Breast epithelium (tissue), 3 donors: ENCODE results near the gene PRKAR1B.

Experiments
- CTCF ChIP-seq, 3 donors: fragments of 450-650 bp; IDR thresholded peaks; one replicate each; pipeline ENCODE4 v1.5.1; 2016 to 2017; ENCODE audit warnings: antibody characterized with exemption in 3 of 3, mild to moderate bottlenecking in 3 of 3, moderate library complexity in 3 of 3
- POLR2A ChIP-seq: fragments of 450-650 bp; IDR thresholded peaks from one replicate; pipeline ENCODE4 v1.6.1; 2016; ENCODE audit warnings: antibody characterized with exemption, mild to moderate bottlenecking, moderate library complexity
- POLR2AphosphoS5 ChIP-seq, 3 donors: sonication (generic); formaldehyde crosslinking; IDR thresholded peaks; one replicate each; pipeline ENCODE4 v1.6.1; 2017; ENCODE audit warnings: antibody characterized with exemption in 3 of 3

DNA sequence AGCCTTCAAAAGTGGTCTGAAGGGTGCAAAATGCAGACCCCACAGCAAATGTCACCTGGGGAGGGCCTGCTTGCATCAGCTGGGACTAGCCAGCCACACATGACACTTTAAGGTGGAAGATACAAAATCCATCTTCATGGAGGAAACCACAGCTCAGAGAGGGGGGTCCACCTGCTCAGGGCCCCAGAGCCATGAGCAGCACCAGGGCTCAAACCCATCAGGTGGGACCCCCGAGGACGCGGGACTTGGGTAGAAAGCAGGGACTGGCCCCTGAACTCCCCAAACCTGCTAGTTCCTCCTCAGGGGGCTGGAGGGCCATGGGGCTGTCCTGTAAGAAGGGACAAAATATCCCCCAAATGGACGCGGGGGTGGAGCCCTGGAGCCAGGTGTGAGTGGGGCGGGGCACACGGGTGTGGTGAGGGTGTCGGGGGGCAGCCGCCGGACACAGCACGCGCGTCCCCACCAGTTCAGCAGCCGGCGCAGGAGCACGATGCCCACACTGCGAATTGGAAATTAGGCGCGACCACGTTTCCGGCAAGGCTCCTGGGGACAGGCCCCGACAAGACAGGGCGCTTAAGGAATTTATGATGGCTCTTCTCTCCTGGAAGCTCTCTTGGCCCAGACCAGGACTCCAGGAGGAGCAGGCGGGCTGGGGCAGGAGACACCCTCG is 215.5 kb downstream of the PRKAR1B start:
- TF ChIP-seq CTCF (IDR thresholded peaks at IDR 0.05): no peak
- TF ChIP-seq POLR2A: no peak
- peak in 1 of 3 donors; percentile 12 for TF ChIP-seq POLR2AphosphoS5 (IDR thresholded peaks at IDR 0.05)
